Measurements from ENCODE around the gene FAF1.

- TF ChIP-seq CTCF (IDR thresholded peaks at IDR 0.05) (no peak), POLR2A (IDR thresholded peaks at IDR 0.05) (no peak)
These were observed 532.8 kb downstream of the FAF1 start for GRCh38 chr1:50427086-50427817.
